Kidney epithelial cell (primary cell): Measurements from ENCODE around the gene ETS2. TPM values are rescaled to one million over a fixed set of nuclear protein-coding genes. Genes with fewer than 3 reads are reported as not detected.
A peak's percentile ranks its signal among the peaks of the same experiment; 100 is the strongest.

Experiments
- DNase-seq: peaks from one replicate; pipeline ENCODE4 v3.0.0-alpha.2; 2010; ENCODE audit warnings: low read depth
- H3K27me3 ChIP-seq: 2 replicates; pipeline ENCODE4 v1.6.0; 2011; ENCODE audit warnings: low read length; ENCODE audit not compliant: control insufficient read depth, insufficient read depth
- H3K36me3 ChIP-seq: 2 replicates; pipeline ENCODE4 v1.5.1; 2011; ENCODE audit warnings: low read length; ENCODE audit not compliant: control insufficient read depth, insufficient read depth
- H3K4me3 ChIP-seq: 2 replicates; pipeline ENCODE4 v1.5.1; 2011; ENCODE audit warnings: low read depth, mild to moderate bottlenecking, control low read depth, low read length
- CTCF ChIP-seq: IDR thresholded peaks from 2 replicates; pipeline ENCODE4 v1.5.1; 2011; ENCODE audit warnings: mild to moderate bottlenecking, moderate library complexity, low read length, control low read depth, inconsistent platforms; ENCODE audit not compliant: insufficient read depth, poor library complexity, severe bottlenecking
- total RNA-seq: library from RNA; depleted of rRNA; stranded (reverse); fragments of >200 nt; gene quantifications from 2 replicates; pipeline ENCODE4 v1.2.3, GENCODE V29; 2015

ETS2 gene
- total RNA-seq, 1 donor from 2014 or later, result 41.2 TPM

GRCh38 chr21:38830671-38831525 lies 25.2 kb downstream of the ETS2 start:
- H3K4me3 ChIP-seq, result no peak overlapping the region
- TF ChIP-seq CTCF, result no peak
- no peaks in the 10 kb centered on the region for H3K36me3 ChIP-seq
- DNase-seq, result no peak
- H3K27me3 ChIP-seq, result no peaks in the 10 kb centered on the region

- TF ChIP-seq CTCF, result no peak
- no peak overlapping the region for H3K4me3 ChIP-seq
- DNase-seq, result peak; percentile 94
- H3K36me3 ChIP-seq, result no peaks in the 10 kb centered on the region
- H3K27me3 ChIP-seq, result no peaks in the 10 kb centered on the region
Measured at GRCh38 chr21:38831526-38832467, 26.1 kb downstream of the ETS2 start.

GRCh38 chr21:38832664-38833063 lies 26.9 kb downstream of the ETS2 start:
- no peaks in the 10 kb centered on the region for H3K27me3 ChIP-seq
- no peak for TF ChIP-seq CTCF
- DNase-seq, result no peak
- no peaks in the 10 kb centered on the region for H3K36me3 ChIP-seq
- H3K4me3 ChIP-seq, result no peak overlapping the region

- Histone ChIP-seq H3K4me3 (no peak overlapping the region), H3K27me3 (no peaks in the 10 kb centered on the region), H3K36me3 (no peaks in the 10 kb centered on the region)
- DNase-seq, result no peak
- TF ChIP-seq CTCF, result no peak
Measured at GRCh38 chr21:38833117-38833516, 27.4 kb downstream of the ETS2 start.

GRCh38 chr21:38834725-38835124 lies 29.0 kb downstream of the ETS2 start:
- Histone ChIP-seq H3K36me3 (no peaks in the 10 kb centered on the region), H3K27me3 (no peaks in the 10 kb centered on the region), H3K4me3 (no peak overlapping the region)
- no peak for TF ChIP-seq CTCF
- no peak for DNase-seq
